Body of pancreas (tissue), 4 donors: ENCODE results near the gene IVNS1ABP.

ENCODE experiments used
- POLR2A ChIP-seq, 3 donors: fragments of 450-650 bp; IDR thresholded peaks; one replicate each; pipeline ENCODE4 v1.6.1; 2016; ENCODE audit warnings: antibody characterized with exemption in 3 of 3, mild to moderate bottlenecking in 2 of 3
- TF ChIP-seq, protein P1 (sequence below), 7 experiments: fragments of 450-650 bp in 4 of 7; fragments of 200-600 bp in 3 of 7; sonication (generic) in 3 of 7; IDR thresholded peaks; one replicate each; pipeline ENCODE4 v1.5.1; 2016 to 2019; ENCODE audit warnings: antibody characterized with exemption in 7 of 7

DNA sequence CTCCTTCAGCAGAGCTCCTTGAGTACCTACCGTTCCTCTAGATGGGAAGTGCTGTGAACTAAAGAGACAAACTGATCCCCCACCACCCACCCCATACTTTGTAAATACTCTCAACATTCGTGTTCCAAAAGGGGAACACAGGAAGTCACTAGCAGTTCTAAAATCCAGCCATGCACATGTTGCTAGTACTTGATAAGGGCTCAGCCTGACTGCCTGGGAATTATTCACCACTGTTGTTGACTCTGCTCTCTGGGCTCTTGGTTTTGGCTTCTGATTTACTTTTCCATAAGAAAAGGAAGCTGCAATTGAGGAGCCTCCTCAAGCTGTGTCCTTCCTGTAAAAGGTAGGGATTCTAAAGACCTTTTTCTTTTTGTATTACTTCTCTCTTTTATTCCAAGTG, 67.5 kb downstream of the IVNS1ABP start:
- TF ChIP-seq, protein P1, sequence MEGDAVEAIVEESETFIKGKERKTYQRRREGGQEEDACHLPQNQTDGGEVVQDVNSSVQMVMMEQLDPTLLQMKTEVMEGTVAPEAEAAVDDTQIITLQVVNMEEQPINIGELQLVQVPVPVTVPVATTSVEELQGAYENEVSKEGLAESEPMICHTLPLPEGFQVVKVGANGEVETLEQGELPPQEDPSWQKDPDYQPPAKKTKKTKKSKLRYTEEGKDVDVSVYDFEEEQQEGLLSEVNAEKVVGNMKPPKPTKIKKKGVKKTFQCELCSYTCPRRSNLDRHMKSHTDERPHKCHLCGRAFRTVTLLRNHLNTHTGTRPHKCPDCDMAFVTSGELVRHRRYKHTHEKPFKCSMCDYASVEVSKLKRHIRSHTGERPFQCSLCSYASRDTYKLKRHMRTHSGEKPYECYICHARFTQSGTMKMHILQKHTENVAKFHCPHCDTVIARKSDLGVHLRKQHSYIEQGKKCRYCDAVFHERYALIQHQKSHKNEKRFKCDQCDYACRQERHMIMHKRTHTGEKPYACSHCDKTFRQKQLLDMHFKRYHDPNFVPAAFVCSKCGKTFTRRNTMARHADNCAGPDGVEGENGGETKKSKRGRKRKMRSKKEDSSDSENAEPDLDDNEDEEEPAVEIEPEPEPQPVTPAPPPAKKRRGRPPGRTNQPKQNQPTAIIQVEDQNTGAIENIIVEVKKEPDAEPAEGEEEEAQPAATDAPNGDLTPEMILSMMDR (IDR thresholded peaks at IDR 0.05): no peak
- no peak for TF ChIP-seq POLR2A (IDR thresholded peaks at IDR 0.05)
